ENCODE measurements around the gene PON1.

The PON1 gene

DNA sequence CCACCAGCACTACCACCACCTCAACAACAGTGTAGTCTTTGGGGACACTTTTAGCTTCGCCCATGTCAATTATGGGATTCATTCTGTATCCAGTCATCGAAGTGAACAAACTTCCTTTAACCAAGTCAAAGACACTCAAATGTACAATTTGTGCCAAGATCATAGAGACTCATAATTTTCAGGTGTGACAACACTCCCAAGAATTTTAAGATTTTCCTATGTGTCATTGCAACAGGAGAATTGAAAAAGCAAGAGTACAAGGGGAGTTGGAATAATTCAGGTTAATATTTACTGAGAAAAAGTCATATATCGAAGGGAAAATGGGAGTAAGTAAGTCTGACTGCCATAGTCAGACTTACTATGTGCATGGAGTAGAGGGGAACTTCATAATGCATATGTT, 26.2 kb downstream of the PON1 start:
- no peak overlapping the region for H3K4me3 ChIP-seq (ENCODE audit: low read depth, low read length)
- TF ChIP-seq, protein P1, sequence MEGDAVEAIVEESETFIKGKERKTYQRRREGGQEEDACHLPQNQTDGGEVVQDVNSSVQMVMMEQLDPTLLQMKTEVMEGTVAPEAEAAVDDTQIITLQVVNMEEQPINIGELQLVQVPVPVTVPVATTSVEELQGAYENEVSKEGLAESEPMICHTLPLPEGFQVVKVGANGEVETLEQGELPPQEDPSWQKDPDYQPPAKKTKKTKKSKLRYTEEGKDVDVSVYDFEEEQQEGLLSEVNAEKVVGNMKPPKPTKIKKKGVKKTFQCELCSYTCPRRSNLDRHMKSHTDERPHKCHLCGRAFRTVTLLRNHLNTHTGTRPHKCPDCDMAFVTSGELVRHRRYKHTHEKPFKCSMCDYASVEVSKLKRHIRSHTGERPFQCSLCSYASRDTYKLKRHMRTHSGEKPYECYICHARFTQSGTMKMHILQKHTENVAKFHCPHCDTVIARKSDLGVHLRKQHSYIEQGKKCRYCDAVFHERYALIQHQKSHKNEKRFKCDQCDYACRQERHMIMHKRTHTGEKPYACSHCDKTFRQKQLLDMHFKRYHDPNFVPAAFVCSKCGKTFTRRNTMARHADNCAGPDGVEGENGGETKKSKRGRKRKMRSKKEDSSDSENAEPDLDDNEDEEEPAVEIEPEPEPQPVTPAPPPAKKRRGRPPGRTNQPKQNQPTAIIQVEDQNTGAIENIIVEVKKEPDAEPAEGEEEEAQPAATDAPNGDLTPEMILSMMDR (IDR thresholded peaks at IDR 0.05; ENCODE audit: low read depth, low read length) = no peak
- in situ Hi-C loops (cut with HindIII; ENCODE audit: low sequenced_read_pairs) = no loop called here
- DNase-seq (ENCODE audit: low read depth, low spot score) = no peak

DNA sequence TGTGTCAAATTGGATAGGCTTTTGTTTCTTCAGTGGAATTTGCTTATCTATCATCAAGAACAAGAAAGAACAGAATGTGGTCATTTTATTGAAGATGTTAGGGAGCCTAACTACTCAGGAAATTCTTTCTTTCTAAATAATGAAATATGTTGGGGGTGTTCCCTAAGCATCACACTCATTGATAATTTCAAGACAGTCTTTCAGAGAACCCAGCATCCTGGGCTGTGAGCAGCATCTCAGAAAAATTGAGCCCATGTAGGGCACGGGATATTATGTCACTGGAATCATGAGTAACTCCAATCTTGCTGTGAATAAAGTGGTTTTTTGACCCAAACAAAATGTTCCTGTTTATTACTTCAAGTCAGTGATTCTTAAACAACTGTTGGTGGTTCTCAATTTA, 27.3 kb downstream of the PON1 start:
- H3K4me3 ChIP-seq (ENCODE audit: low read depth, low read length) = no peak overlapping the region
- in situ Hi-C loops (cut with HindIII; ENCODE audit: low sequenced_read_pairs) = no loop called here

DNA sequence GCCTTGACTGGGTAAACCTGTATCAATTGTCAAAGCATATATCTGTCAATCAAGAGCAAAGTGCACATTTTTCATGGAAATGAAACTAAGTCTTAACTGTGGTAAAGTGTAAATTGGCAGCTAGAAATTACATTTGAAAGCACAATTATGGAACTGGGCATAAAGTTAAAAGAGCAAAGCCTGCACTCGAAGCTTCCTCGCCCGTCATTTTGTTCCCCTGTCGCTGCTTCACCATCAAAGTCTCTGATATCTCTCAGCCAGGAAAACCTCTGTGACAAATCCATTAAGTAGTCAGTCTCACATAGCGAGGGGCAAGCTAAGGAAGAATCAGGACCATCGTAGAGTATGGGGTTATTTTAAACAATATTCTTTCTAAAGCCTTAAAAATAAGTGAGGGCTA, 27.9 kb downstream of the PON1 start:
- TF ChIP-seq, protein P1 (IDR thresholded peaks at IDR 0.05; ENCODE audit: low read depth, low read length) = no peak
- DNase-seq (ENCODE audit: low read depth, low spot score) = no peak
- no peak overlapping the region for H3K4me3 ChIP-seq (ENCODE audit: low read depth, low read length)
- in situ Hi-C loops (cut with HindIII; ENCODE audit: low sequenced_read_pairs) = no loop called here

More for the DNA sequence above, 27.3 kb downstream of the PON1 start:
- TF ChIP-seq, protein P1 (IDR thresholded peaks at IDR 0.05; ENCODE audit: low read depth, low read length) = no peak
- DNase-seq (ENCODE audit: low read depth, low spot score) = no peak

DNA sequence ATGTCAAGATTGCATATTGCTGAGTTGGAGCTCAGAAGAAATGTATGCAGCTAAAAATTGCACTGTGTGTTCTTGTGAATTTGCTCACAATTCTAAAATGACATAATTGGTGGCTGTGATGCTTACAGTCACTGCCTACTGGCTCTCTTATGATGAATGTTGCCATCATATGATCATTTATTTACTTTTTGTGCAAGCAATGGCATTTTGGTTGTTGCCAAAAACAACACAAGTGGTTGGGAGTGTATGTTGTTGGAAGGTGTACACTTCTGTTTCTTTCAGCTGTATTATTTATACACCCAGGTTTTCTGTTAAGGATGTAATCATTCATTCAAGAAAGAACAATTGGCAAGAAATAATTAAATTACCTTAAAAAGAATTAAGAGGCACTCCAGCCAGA, 28.9 kb downstream of the PON1 start:
- no peak for DNase-seq (ENCODE audit: low read depth, low spot score)
- no peak overlapping the region for H3K4me3 ChIP-seq (ENCODE audit: low read depth, low read length)
- TF ChIP-seq, protein P1 (IDR thresholded peaks at IDR 0.05; ENCODE audit: low read depth, low read length) = no peak
- in situ Hi-C loops (cut with HindIII; ENCODE audit: low sequenced_read_pairs) = no loop called here

DNA sequence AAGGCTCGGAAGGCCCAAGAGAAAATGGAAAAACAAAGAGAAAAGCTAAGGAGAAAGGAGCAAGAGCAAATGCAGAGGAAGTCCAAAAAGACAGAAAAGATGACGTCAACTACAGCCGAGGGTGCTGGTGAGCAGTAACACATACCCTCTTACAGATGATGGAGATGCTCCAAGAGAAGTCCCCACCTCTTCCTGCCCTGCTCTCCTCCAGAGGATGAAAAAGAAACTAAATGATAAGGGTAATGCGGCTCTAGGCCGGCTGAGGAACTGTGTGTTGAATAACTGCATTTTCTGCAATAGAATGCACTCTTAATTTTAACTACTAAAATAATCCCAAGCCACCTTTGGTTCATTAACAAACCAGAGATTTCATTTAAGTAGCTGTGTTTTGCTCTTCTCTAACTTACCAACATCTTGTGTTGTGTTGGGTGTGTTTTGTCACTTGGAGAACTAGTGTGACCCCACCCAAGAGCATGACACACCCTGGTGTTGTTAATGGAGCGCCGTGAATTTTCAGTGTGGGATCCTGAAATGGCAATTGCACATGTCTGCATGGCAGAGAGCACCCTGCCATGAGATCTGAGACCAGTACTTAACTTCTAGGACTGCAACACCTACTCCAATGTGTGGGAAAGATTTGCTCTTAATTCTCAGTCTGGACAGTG, 34.0 kb downstream of the PON1 start:
- TF ChIP-seq, protein P1 (IDR thresholded peaks at IDR 0.05; ENCODE audit: low read depth, low read length) = no peak
- in situ Hi-C loops (cut with HindIII; ENCODE audit: low sequenced_read_pairs) = no loop called here

DNA sequence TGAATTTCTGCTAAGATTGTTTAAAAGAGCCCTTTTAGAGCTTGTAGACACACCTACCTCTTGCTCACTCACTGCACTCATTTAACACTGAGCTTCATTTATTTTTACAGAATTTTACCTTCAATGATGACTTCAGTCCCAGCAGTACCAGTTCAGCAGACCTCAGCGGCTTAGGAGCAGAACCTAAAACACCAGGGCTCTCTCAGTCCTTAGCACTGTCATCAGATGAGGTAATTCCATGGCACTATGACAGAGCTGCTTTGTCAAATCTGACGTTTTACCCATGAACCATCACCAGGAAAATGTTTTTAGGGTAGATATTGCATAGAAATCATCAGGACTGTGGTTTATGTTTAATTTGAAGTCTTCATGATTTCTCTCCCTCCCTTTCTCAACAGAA, 38.2 kb downstream of the PON1 start:
- TF ChIP-seq, protein P1 (IDR thresholded peaks at IDR 0.05; ENCODE audit: low read depth, low read length) = no peak
- in situ Hi-C loops (cut with HindIII; ENCODE audit: low sequenced_read_pairs) = no loop called here
- DNase-seq (ENCODE audit: low read depth, low spot score) = no peak
- no peak overlapping the region for H3K4me3 ChIP-seq (ENCODE audit: low read depth, low read length)

More for the DNA sequence above, 34.0 kb downstream of the PON1 start:
- no peak overlapping the region for H3K4me3 ChIP-seq (ENCODE audit: low read depth, low read length)
- no peak for DNase-seq (ENCODE audit: low read depth, low spot score)

Measured in astrocyte of the spinal cord (primary cell).